Esophagus squamous epithelium (tissue), 4 donors: ENCODE data around the gene CEACAM8.

ENCODE experiments used
- POLR2A ChIP-seq, 4 donors: fragments of 450-650 bp; IDR thresholded peaks; one replicate each; pipeline ENCODE4 v1.6.1; 2017; ENCODE audit warnings: antibody characterized with exemption in 4 of 4, mild to moderate bottlenecking in 4 of 4, moderate library complexity in 3 of 4
- TF ChIP-seq, protein P1 (sequence below), 6 experiments: fragments of 450-650 bp in 4 of 6; fragments of 200-600 bp in 2 of 6; sonication (generic) in 2 of 6; IDR thresholded peaks; one replicate each; pipeline ENCODE4 v1.5.1; 2016 to 2019; ENCODE audit warnings: antibody characterized with exemption in 6 of 6, mild to moderate bottlenecking in 4 of 6, moderate library complexity in 4 of 6

DNA sequence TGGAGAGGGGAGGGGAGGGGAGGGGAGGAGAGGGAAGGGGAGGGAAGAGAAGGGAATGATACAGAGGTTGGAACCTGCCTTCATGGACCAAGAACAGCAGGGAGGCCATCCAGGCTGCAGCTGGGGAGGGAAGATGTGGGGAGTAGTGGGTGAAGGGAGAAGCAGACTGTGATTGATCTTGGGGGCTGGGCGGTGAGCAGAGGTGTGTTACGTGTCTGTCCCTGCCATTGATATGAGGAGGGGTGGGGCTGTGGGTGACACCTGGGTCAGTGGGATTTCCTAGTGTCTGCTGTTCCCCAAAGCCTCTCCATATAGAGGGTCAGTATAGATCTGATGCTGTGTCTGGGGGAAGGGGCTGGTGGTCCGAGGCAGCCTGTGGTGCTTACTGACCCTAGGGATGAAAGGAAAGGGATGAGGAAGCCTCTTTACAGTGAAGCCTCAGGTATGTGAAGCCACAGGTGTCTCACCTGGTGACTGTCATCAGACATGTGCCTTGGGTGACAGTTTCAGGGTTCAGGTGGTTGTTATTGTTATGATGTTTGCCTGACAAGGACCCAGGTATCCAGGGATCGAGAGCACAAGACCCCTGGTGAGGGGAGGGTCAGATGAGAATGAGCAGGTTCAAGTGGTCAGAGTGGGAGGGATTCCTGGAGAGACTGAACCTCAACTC lies 47.8 kb downstream of the CEACAM8 start:
- TF ChIP-seq POLR2A (IDR thresholded peaks at IDR 0.05), result no peak
- TF ChIP-seq, protein P1, sequence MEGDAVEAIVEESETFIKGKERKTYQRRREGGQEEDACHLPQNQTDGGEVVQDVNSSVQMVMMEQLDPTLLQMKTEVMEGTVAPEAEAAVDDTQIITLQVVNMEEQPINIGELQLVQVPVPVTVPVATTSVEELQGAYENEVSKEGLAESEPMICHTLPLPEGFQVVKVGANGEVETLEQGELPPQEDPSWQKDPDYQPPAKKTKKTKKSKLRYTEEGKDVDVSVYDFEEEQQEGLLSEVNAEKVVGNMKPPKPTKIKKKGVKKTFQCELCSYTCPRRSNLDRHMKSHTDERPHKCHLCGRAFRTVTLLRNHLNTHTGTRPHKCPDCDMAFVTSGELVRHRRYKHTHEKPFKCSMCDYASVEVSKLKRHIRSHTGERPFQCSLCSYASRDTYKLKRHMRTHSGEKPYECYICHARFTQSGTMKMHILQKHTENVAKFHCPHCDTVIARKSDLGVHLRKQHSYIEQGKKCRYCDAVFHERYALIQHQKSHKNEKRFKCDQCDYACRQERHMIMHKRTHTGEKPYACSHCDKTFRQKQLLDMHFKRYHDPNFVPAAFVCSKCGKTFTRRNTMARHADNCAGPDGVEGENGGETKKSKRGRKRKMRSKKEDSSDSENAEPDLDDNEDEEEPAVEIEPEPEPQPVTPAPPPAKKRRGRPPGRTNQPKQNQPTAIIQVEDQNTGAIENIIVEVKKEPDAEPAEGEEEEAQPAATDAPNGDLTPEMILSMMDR (IDR thresholded peaks at IDR 0.05), result no peak
